HG03565 (cell line): ENCODE measurements around the gene PCYT1B.

Experiments
- ATAC-seq: cut with Tn5 transposase; IDR thresholded peaks from one replicate; pipeline ENCODE4 v1.9.1; 2021; ENCODE audit warnings: mild to moderate bottlenecking, moderate library complexity; ENCODE audit not compliant: unreplicated experiment

PCYT1B gene

GRCh38 chrX:24536551-24536950 lies 110.6 kb downstream of the PCYT1B start:
- no peak for ATAC-seq

GRCh38 chrX:24528605-24529004 lies 118.5 kb downstream of the PCYT1B start:
- ATAC-seq, result no peak

- no peak for ATAC-seq
Measured at GRCh38 chrX:24526616-24527015, 120.5 kb downstream of the PCYT1B start.

DNA sequence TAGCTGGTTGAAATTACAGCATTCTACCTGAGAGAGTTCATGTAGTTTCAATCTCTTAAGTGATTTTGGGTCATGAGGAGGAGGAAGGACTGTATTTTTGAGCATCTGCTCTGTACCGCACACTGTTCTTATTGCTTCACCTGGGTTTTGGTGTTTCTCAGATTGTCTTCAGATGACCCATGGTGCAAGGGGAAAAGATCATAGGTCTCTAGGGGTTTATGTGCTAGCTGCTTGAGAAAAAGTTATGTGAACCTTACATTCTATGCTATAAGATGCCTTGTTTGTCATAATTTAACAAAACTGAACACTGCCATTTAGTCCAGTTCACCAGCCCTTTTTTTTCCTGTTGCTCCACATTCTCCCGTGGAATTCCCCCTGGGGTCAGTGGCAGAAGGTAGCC lies 121.7 kb downstream of the PCYT1B start:
- no peak for ATAC-seq

DNA sequence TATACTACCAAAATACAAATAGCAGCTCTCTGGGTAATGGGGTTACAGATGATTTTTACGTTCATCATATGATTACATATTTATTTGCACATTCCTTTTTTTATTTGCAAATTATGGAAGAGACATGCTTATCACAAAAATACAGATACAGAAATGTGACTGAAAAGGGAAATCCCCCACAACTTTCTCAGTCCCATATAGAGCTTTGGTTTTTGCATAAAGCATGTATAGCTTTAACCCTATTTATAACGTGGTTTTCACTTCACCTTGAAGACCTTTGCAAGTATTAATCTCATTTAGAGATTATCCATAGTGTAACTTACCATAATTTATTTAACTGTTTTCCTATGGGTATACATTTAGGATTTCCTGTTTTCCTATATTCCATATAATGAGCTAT lies 126.7 kb downstream of the PCYT1B start:
- ATAC-seq, result no peak

DNA sequence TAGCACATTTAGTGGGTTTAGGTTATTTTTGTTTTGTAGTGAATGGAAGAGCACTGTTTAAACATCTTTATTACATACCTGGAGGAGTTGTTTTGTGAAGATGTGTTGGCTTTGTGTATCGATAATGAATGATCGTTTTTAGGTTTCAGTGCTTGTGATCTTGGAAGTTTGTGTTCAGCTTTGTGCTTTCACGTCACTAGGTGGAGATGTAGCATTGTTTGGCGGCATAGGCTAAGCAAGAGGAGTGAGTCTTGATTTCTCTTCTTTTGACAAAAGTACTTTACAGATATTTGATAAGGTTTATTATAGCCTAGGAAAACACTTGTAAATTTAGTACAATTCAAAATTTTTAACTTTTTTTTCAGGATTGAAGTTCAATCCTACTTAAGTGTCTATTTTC lies 131.7 kb downstream of the PCYT1B start:
- ATAC-seq, result no peak

DNA sequence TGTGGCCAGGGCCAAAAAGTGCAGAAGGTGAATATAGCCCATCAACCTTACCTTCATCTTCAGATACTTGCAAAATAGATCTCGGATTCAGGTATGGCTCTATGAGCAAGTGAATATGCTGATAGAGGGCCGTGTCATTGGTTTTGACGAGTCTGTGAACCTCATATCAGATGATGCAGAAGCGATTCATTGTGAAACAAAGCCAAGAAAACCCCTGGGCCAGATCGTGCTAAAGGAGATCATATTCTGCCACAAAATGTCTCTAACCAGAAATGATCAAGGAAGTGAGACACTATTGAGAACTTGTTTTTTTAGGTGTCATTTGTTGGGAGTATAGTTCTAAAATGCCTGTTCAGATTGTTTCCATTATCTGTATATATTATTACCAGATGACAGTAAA lies 133.7 kb downstream of the PCYT1B start:
- peak; percentile 93 for ATAC-seq

DNA sequence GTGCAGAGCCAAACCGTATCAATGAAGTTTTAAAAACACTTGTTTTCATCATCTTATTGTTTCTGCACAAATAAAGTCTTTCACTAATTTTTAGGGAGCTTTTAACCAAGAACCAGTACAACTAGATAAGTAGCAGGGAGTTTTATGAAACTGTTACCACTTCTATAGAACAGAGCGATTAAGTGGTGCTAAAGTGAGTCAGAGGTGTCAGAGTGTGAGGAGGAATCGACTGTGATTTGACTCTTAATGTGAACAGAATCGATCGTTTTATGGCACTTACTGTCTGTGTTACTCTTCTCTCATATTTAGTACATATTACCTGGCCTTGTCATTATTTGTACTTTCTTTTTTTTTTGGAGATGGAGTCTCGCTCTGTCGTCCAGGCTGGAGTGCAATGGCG lies 138.8 kb downstream of the PCYT1B start:
- no peak for ATAC-seq
